Kidney (tissue), 14 donors: ENCODE measurements around the gene CBR3. TPM values are rescaled to one million over a fixed set of nuclear protein-coding genes. Genes with fewer than 3 reads are reported as not detected.
"Not testable (repeated sequence)": the region's sequence is repeated elsewhere in the genome, so short reads cannot be mapped to it uniquely, and the experiment has no call there.

Source experiments
- DNase-seq, 5 donors: peaks; one replicate each; pipeline ENCODE4 v3.0.0-alpha.2; 2013 to 2020
- FAIRE-seq: peaks from 2 replicates; lab custom pipeline; 2012; peaks lifted over from hg19 to GRCh38; lab: Jason Lieb, UNC
- H3K27ac ChIP-seq, 2 donors: one replicate each; pipeline ENCODE4 v1.7.0; 2013; ENCODE audit warnings: low read depth in 2 of 2, low read length in 2 of 2, inconsistent platforms in 1 of 2
- H3K27me3 ChIP-seq: one replicate; pipeline ENCODE4 v1.7.1; 2013; ENCODE audit warnings: low read length, inconsistent platforms; ENCODE audit not compliant: control insufficient read depth, insufficient read depth
- H3K36me3 ChIP-seq, 3 donors: one replicate each; pipeline versions ENCODE4 v1.7.0 to v1.7.1; 2013; ENCODE audit warnings: low read length in 3 of 3, control low read depth in 1 of 3, inconsistent platforms in 1 of 3; ENCODE audit not compliant: insufficient read depth in 3 of 3, control insufficient read depth in 2 of 3
- H3K4me1 ChIP-seq, 3 donors: one replicate each; pipeline versions ENCODE4 v1.7.0 to v1.7.1; 2013; ENCODE audit warnings: low read length in 3 of 3, inconsistent platforms in 1 of 3, low read depth in 1 of 3; ENCODE audit not compliant: control insufficient read depth in 2 of 3, insufficient read depth in 2 of 3
- H3K4me3 ChIP-seq, 3 donors: one replicate each; pipeline versions ENCODE4 v1.7.0 to v1.8.1; 2013; ENCODE audit warnings: low read length in 3 of 3, control low read depth in 1 of 3, inconsistent platforms in 1 of 3
- H3K9ac ChIP-seq, 3 donors: one replicate each; pipeline versions ENCODE4 v1.7.0 to v1.7.1; 2013; ENCODE audit warnings: low read length in 3 of 3, control low read depth in 1 of 3, inconsistent platforms in 1 of 3
- H3K9me3 ChIP-seq, 3 donors: one replicate each; pipeline versions ENCODE4 v1.7.0 to v1.7.1; 2013; ENCODE audit warnings: low read length in 3 of 3, control low read depth in 1 of 3, inconsistent platforms in 1 of 3; ENCODE audit not compliant: control insufficient read depth in 2 of 3, insufficient read depth in 1 of 3
- CTCF ChIP-seq: IDR thresholded peaks from 3 replicates; pipeline ENCODE4 v1.5.1; 2012; ENCODE audit warnings: mild to moderate bottlenecking, moderate library complexity, borderline replicate concordance; ENCODE audit not compliant: insufficient read depth; ENCODE audit errors: extremely low read depth
- intact Hi-C: fragments of 100-400 bp; cut with DNase I; formaldehyde crosslinking; loops from one replicate; pipeline ENCODE4 v1.11.1; 2022
- polyA plus RNA-seq: library from polyadenylated mRNA; stranded (reverse); fragments of 350-450 nt; fragmentation: Illumina TruSeq; extraction: RNeasy Lipid Tissue Mini Kit (QIAGEN cat#74804); gene quantifications from one replicate; pipeline ENCODE4 v1.2.3, GENCODE V29; 2014; ENCODE audit warnings: low read depth, low replicate concordance; ENCODE audit not compliant: insufficient read depth
- total RNA-seq: library from RNA; stranded (reverse); fragmentation: NEBNext Ultra II Directional; extraction: Animal tissue kit (Norgen Biotek cat#: 25700); gene quantifications from one replicate; pipeline ENCODE4 v1.2.1, GENCODE V29; 2021
- donor health status: control.
- donor health status: control.
- donor health status: control.
- donor health status: control.
- donor health status: control.
- donor health status: DM: yes; HTN: yes; CAD: no.
- donor health status: Normal renal cell carcinoma (clear cell type).

Gene CBR3
- total and polyA plus RNA-seq, 2 donors from 2014 or later = 2.6 to 5.9 TPM

GRCh38 chr21:36097427-36098181 lies 37.3 kb upstream of the CBR3 start:
- Histone ChIP-seq H3K27ac (peak overlapping the region; percentile 16 to 54), H3K9ac (no peak overlapping the region), H3K4me3 (no peak overlapping the region), H3K9me3 (peaks cover 0 to 6% (median 0%) of the 10 kb centered on the region in 3 donors), H3K4me1 (peaks cover 0 to 2% (median 0%) of the 10 kb centered on the region in 3 donors), H3K36me3 (no peaks in the 10 kb centered on the region), H3K27me3 (no peaks in the 10 kb centered on the region)
- intact Hi-C loops = no loop called here
- FAIRE-seq = peak; percentile 30
- peak in 4 of 5 donors; percentile 62 to 92 (median 78) for DNase-seq
- no peak for TF ChIP-seq CTCF

- FAIRE-seq = no peak
- Histone ChIP-seq H3K27ac (peak overlapping the region; percentile 16 to 24), H3K4me3 (no peak overlapping the region), H3K9me3 (peaks cover 0 to 6% (median 0%) of the 10 kb centered on the region in 3 donors), H3K4me1 (peaks cover 0 to 2% (median 0%) of the 10 kb centered on the region in 3 donors), H3K36me3 (no peaks in the 10 kb centered on the region), H3K9ac (peak overlapping the region in 1 of 3 donors; percentile 14), H3K27me3 (no peaks in the 10 kb centered on the region)
- intact Hi-C loops = no loop called here
- DNase-seq = no peak
- TF ChIP-seq CTCF = no peak
Observed at GRCh38 chr21:36098182-36098532, 36.7 kb upstream of the CBR3 start.

GRCh38 chr21:36099000-36099399 lies 35.9 kb upstream of the CBR3 start:
- H3K27me3 ChIP-seq = no peaks in the 10 kb centered on the region
- H3K4me1 ChIP-seq = peaks cover 0 to 2% (median 0%) of the 10 kb centered on the region in 3 donors
- H3K27ac ChIP-seq = no peak overlapping the region
- peaks cover 0 to under 1% (median 0%) of the 10 kb centered on the region in 3 donors for H3K9me3 ChIP-seq
- TF ChIP-seq CTCF = no peak
- intact Hi-C loops = no loop called here
- DNase-seq (no peak), FAIRE-seq (no peak)
- H3K36me3 ChIP-seq = no peaks in the 10 kb centered on the region
- H3K9ac ChIP-seq = no peak overlapping the region
- no peak overlapping the region for H3K4me3 ChIP-seq

GRCh38 chr21:36099695-36100211 lies 35.1 kb upstream of the CBR3 start:
- H3K4me1 ChIP-seq, intact Hi-C loops, H3K9me3 ChIP-seq, H3K4me3 ChIP-seq, H3K27me3 ChIP-seq, H3K9ac ChIP-seq, FAIRE-seq, DNase-seq, H3K36me3 ChIP-seq, H3K27ac ChIP-seq: not testable (repeated sequence)
